GM21367 (cell line): Measurements from ENCODE around the gene IPO13.

ENCODE experiments used
- ATAC-seq: cut with Tn5 transposase; IDR thresholded peaks from one replicate; pipeline ENCODE4 v1.9.1; 2021; ENCODE audit not compliant: unreplicated experiment

IPO13 gene

GRCh38 chr1:44010935-44011471, 64.3 kb downstream of the IPO13 start:
- ATAC-seq = no peak

GRCh38 chr1:44012404-44012803, 65.7 kb downstream of the IPO13 start:
- no peak for ATAC-seq

- no peak for ATAC-seq
Measured at GRCh38 chr1:44012941-44013609, 66.3 kb downstream of the IPO13 start.

- no peak for ATAC-seq
Measured at GRCh38 chr1:44013949-44014348, 67.2 kb downstream of the IPO13 start.

- ATAC-seq = no peak
Measured at GRCh38 chr1:44014365-44015104, 67.8 kb downstream of the IPO13 start.

GRCh38 chr1:44015206-44015605, 68.5 kb downstream of the IPO13 start:
- ATAC-seq = no peak

GRCh38 chr1:44016041-44016889, 69.5 kb downstream of the IPO13 start:
- no peak for ATAC-seq

GRCh38 chr1:44016890-44017400, 70.2 kb downstream of the IPO13 start:
- no peak for ATAC-seq
